Stimulated activated CD4-positive, alpha-beta T cell treated with anti-CD3 and anti-CD28 coated beads, TNF-alpha, amount 100 ng/mL, for 48 hours (primary cell): Measurements from ENCODE around the gene C2CD2.

Experiments used
- DNase-seq, 3 donors: peaks; one replicate each; pipeline ENCODE4 v3.0.0-alpha.2; 2020; ENCODE audit warnings: low read depth in 3 of 3

Gene C2CD2

GRCh38 chr21:41868062-41868710, 85.6 kb downstream of the C2CD2 start:
- DNase-seq = no peak

GRCh38 chr21:41867313-41867712, 86.5 kb downstream of the C2CD2 start:
- DNase-seq = no peak

GRCh38 chr21:41866274-41866809, 87.5 kb downstream of the C2CD2 start:
- DNase-seq = no peak

DNA sequence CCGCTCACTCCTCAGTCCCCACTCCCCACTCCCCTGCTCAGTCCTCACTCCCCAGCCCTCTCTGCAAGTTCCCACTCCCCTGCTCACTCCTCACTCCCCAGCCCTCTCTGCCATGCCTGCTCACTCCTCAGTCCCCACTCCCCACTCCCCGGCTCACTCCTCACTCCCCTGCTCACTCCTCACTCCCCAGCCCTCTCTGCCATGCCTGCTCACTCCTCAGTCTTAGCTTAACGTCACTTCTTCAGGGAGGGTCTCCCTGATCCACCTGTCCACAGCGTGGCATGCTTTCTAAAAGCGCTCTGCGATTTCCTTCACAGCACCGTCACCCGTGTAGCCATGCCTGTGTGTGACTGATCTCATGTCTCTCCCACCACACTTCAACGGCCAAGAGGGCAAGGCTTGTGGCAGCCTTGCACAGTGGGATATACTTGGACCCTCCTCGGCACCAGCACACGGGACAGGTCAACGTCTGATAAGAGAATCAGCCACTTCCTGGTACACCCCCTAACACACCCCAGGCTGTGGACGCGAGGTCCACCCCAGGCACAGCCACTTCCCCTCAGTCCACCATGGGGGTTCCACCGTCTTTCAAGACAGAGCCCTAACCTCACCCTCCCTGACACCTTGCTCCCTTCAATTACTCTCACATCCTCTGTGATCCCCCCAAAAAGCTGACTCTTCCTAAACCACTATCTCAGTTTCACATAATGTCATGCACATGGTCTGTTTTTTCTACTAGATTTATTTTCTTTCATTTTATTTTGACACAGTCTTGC, 88.6 kb downstream of the C2CD2 start:
- no peak for DNase-seq

DNA sequence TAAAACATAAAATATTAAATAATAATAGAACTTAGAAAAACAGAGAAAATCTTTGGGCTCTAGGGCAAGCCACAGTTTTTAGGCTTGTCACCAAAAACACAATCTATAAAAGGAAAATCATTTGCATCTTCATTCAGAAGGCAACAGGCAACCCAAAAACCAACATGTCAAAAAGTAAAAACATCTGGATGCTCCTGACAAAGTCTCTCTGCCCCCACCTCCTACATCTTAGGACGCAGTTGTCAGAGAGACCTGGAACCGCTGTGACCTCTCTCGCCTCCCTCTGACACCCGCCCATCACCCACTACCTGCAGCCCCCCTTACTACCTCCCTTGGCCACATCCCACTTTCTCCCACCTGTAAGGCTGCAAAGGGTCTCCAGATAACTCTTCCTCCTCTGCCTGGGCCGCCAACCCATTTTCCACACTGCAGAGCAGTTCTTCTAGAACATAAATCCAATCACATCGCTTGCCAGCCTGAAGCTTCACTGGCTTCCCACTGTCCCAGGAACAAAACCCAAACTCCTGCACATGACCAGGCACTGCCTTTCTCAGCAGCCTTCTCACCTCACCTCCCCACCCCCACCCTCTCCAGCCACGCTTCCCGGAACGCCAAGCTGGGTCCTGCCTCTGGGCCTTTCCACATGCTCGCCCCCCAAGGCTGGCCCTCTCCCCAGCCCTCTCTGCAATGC, 89.4 kb downstream of the C2CD2 start:
- no peak for DNase-seq

- no peak for DNase-seq
Measured at GRCh38 chr21:41863439-41863740, 90.4 kb downstream of the C2CD2 start.

DNA sequence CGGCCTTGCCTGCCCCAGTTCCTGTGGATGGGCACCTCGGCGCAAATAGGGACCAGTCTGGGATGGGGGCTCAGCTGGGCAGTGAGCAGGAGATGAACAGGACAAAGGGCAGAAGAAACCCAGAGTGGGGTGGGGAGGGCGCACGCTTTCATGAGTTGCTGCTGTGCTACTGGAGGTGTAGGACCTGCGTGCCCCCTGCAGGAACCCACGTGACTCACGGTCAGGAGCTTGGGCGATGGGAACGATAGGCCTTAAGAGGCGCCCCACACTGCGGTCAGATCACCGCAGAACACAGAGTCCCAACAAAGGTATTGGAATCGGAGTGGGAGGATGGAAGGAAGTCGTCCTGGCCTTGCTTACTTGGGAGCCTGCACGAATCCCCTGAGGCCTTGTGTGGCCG, 91.8 kb downstream of the C2CD2 start:
- no peak for DNase-seq

DNA sequence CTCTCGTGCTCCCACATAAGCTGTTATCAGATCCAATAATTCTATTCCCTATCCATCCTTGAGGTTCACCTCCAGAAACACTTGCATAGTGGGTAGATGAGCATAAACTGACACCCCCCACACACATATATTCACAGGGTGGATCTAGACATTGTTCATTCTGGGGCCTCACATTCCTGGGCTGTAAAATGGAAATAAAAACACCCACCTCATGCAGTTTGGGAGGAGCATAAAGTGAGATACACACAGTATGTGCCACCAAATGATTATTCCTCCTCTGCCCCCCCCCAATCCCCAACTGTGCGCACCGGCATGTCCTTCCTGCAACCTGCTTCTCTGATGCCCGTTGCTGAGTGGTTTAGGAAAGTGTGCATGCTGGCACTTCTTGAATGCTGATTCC, 92.6 kb downstream of the C2CD2 start:
- no peak for DNase-seq

GRCh38 chr21:41859297-41859980, 94.4 kb downstream of the C2CD2 start:
- DNase-seq = no peak

GRCh38 chr21:41858466-41859296, 95.1 kb downstream of the C2CD2 start:
- no peak for DNase-seq

- DNase-seq = no peak
Measured at GRCh38 chr21:41857771-41858300, 96.0 kb downstream of the C2CD2 start.

GRCh38 chr21:41856572-41856971, 97.2 kb downstream of the C2CD2 start:
- DNase-seq = no peak

DNA sequence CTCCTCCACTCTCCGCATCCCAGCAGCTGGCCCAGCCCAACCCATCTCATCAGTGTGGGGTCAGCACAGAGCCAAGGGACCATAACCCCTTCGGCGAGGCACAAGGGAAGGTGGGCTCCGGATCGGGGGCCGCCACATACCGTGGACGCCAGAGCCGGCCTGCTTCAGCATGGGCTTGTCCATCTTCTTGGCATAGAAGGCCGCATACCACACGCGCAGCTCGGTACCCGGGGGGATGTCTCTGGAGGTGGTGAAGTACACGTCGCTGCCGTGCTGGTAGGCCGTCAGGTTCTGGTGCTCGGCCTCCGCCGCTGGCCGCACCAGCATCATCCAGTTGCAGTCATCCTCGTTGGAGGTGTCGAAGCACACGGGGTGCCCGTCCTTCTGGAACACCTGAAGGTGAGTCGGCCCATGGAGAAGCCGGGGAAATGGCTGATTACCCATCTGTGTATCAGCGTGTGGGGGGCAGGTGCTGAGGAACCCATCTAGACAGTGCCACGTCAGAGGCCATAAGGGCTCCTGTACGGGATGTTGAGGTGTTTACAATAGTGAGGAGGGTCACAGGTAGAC, 99.3 kb downstream of the C2CD2 start:
- no peak for DNase-seq

GRCh38 chr21:41852929-41853320, 100.9 kb downstream of the C2CD2 start:
- no peak for DNase-seq

DNA sequence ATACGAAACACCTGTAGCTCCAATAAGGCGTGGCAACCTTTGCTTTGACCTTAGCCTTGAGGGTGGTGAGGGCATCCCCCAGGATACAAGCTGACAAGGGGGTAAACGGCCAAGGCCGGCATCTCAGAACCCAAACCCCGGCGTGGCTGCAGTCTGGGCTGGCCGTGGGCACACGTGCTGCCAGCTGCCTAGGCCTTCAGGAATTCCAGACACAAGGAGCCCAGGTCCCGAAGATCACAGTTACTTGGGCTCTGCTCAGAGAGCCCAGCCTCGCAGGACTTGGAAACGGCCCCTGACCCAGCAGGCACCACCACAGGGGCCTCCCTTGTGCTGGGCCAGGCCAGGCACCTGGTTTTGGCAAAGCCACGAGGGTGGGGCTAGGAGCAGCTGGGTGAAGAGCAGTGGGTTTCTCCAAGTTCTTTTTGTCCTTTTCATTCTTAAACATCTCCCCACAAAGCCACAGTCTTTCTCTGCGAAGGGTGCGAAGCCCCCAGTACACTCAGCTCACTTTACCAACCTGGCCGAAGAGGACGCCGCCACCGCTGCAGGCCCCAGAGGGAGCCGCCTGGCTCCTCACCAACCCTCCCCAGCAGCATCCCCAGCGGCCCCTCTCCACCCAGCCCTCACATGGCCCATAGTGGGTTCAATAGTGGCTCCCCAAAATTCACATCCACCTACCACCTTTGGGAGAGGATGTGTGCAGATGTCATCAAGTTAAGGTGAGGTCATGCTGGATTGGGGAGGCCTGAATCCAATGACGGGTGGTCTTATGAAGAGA, 101.5 kb downstream of the C2CD2 start:
- no peak for DNase-seq

GRCh38 chr21:41851090-41851790, 102.6 kb downstream of the C2CD2 start:
- no peak for DNase-seq

GRCh38 chr21:41850085-41850484, 103.7 kb downstream of the C2CD2 start:
- DNase-seq = no peak

- no peak for DNase-seq
Measured at GRCh38 chr21:41848958-41849580, 104.7 kb downstream of the C2CD2 start.

DNA sequence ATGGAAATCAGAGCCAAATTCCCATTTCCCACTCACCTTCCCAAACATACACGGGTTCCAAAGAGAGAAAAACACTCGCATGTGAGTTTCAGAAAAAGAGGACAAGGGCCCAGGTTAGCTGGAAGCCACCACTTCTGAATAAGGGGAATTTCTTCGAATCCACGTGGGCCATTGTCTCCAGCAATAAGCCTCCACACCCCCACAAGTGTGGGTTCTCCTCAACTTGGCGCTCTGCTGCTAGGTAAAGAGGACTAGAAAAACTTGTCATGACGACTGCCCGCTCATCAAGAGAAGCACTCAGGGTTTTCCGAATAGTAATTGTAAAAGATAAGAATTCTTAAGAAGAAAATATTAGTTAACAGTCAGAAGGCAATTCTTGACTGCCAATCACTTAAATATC, 105.3 kb downstream of the C2CD2 start:
- no peak for DNase-seq
